Iris pigment epithelial cell (primary cell): ENCODE data around the gene POMT1.
"Not testable (repeated sequence)": the region's sequence is repeated elsewhere in the genome, so short reads cannot be mapped to it uniquely, and the experiment has no call there.

Experiments
- DNase-seq: peaks from one replicate; pipeline ENCODE4 v3.0.0-alpha.2; 2011; ENCODE audit warnings: low read depth

Gene POMT1

GRCh38 chr9:131496844-131497405 is 5.8 kb upstream of the POMT1 start:
- DNase-seq, result no peak

GRCh38 chr9:131499254-131499767 is 3.4 kb upstream of the POMT1 start:
- DNase-seq, result no peak

- no peak for DNase-seq
These were observed 2.3 kb upstream of the POMT1 start for GRCh38 chr9:131500377-131500776.

- DNase-seq, result peak; percentile 77
These were observed 1.7 kb upstream of the POMT1 start for GRCh38 chr9:131500939-131501541.

GRCh38 chr9:131503626-131504465 is 1.1 kb downstream of the POMT1 start:
- DNase-seq, result peak; percentile 34

- no peak for DNase-seq
These were observed 2.3 kb downstream of the POMT1 start for GRCh38 chr9:131505012-131505411.

GRCh38 chr9:131511416-131511815 is 8.7 kb downstream of the POMT1 start:
- DNase-seq, result no peak

GRCh38 chr9:131511880-131512279 is 9.2 kb downstream of the POMT1 start:
- no peak for DNase-seq

DNA sequence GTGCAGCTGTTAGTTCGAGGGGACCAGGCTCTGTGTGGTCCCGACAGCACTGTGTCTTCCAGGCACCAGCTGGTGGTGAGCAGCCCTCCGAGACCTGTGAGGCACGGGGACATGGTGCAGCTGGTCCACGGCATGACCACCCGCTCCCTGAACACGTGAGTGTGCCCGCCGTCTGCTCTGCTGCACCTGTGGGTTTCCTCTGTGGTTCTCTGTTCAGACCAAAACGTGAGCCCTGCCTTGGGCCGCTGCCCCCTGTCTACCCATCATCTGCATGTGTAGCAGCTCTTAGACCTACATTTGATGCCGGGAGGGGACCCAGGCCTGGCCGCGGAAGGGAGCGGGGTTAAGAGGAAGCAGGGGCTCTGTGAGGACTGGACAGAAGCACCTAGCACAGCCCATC is 10.5 kb downstream of the POMT1 start:
- no peak for DNase-seq

- DNase-seq, result not testable (repeated sequence)
These were observed 12.9 kb downstream of the POMT1 start for GRCh38 chr9:131515559-131516031.

DNA sequence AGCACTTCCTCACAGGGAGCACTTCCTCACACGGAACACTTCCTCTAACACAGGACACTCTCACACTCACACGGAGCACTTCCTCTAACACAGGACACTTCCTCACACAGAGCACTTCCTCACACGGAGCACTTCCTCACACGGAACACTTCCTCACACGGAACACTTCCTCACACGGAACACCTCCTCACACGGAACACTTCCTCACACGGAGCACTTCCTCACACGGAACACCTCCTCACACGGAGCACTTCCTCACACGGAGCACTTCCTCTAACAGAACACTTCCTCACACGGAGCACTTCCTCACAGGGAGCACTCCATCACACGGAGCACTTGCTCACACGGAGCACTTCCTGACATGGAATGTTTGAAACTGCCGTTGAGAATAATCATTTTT is 13.4 kb downstream of the POMT1 start:
- DNase-seq, result no peak

DNA sequence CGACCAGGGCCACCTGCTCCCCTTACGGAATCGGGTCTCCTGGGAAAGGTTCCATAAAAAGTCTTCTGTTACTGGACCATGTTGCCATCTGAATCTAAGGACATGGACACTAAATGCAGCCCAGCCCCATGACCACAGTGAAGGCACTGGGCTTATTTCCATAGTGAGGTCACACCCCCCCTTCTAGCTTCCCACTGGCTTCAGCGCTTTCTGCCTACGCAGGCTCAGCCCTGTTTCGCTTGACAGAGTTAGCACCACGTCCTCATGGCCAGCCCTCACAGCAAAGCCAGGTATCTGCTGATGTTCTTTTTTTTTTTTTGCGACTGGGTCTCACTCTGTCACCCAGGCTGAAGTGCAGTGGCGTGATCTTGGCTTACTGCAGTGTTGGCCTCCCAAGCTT is 14.2 kb downstream of the POMT1 start:
- DNase-seq, result no peak

GRCh38 chr9:131517761-131518190 is 15.1 kb downstream of the POMT1 start:
- DNase-seq, result no peak

DNA sequence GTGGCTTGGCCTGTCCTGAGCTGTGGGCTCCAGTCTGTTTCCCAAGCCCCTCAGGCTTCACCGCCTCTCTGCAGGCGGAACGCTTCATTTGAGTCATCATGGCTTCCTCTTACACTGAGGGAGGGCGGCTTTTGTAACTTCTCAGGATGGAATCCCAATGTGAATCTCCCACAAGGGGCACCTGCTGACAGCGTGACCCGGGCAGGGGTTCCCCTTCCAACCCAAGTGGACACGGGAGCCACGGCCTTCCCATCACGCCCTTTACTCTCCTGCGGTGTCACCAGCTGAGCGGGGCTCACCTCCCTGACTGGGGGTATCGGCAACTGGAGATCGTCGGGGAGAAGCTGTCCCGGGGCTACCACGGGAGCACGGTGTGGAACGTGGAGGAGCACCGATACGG is 15.8 kb downstream of the POMT1 start:
- no peak for DNase-seq

- no peak for DNase-seq
These were observed 17.8 kb downstream of the POMT1 start for GRCh38 chr9:131520503-131520902.

GRCh38 chr9:131521203-131521602 is 18.5 kb downstream of the POMT1 start:
- DNase-seq, result no peak

- DNase-seq, result no peak
These were observed 19.1 kb downstream of the POMT1 start for GRCh38 chr9:131521822-131522221.

DNA sequence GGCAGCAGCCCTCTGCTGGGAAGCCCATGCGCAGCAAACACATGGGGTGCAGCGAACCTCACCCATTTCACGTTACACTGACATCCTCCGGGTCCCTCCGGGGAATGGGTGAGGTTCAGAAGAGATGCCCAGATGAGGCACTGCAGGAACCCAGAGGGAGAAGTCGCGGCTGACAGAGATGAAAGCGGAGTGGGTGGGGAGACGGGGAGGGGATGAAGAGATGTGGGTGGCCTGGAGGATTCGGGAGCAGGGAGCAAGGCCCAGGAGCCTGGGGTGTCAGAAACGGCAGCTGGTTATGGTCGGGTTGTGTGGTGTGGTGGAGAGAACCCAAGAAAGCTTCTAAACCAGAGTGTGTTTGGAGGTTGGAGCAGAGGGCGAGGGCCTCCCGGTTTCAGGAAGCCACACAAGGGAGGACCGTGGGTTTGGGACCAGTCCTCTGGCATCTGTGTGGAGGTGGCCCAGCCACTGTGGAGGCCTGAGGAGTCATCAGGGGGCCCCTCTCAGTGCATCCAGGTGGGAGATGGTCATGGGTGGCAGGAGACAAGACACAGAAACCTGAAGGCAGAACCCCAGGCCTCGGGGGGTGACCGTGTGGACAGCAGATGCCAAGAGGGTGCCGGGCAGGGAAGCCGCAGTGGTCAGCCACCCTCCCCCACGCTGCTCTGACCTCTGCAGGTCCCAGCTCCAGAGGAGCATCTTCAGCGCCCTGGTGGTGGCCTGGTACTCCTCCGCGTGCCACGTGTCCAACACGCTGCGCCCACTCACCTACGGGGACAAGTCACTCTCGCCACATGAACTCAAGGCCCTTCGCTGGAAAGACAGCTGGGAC is 19.8 kb downstream of the POMT1 start:
- no peak for DNase-seq

DNA sequence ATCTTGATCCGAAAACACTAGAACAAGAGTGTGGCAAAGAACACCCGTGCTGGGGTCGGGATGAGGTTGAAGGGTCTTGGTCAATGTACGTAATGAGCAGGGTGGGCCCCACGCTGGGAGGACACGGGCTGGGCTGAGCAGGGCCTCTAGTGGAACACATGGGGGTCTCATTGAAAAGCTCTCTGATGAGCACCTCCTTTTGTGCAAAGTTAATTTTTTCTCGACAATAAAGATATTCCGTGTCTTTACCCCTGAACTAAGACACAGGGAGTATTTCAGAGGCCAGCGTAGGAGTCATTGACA is 20.3 kb downstream of the POMT1 start:
- DNase-seq, result no peak

DNA sequence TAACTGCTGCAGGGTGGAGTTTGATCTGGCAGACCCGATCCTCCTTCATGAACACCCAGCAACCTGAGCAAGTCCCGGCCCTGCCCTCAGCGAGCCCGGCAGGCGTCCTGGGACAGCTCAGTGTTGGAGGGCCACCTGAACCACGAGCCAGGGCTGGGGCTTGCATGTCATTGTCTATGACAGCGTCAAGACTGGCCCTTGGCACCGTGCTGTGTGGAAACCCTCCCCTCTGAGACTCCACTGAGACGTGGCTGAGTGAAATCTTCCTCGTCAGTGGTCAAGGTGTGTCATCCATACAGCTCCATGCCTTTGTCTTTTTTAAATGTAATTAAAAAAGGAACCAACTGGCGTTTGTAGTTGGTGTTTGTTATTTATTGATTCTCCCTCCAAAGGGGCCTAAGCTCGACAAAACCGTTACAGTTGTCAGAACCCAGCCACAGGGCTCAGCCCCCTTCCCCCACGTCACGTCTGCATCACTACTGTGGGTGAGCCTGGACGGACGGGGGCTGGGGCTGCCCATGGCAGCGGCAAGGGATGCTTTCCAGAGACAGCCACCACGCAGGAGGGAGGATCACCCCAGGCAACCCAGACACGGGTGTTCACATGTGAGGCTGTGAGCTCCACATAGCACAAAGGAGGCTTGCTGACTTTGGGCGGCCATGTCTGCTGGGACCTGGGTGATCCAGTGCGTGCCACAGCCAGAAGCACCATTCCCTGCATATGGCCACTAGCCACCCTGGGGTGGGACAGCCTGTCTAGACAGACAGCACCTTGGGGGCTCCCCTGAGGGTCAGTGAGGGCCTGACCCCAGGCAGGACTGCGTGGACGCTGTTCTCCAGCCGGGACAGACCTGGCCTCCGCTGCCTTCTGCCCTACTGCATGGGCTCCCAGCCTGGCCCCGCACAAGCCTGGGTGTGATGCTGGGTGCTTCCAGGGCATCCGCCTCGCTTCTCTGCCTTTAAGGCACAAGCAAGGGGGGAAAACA is 21.0 kb downstream of the POMT1 start:
- no peak for DNase-seq
